ENCODE measurements around the gene EARS2.
"Not testable (repeated sequence)": the region's sequence is repeated elsewhere in the genome, so short reads cannot be mapped to it uniquely, and the experiment has no call there.

DNA sequence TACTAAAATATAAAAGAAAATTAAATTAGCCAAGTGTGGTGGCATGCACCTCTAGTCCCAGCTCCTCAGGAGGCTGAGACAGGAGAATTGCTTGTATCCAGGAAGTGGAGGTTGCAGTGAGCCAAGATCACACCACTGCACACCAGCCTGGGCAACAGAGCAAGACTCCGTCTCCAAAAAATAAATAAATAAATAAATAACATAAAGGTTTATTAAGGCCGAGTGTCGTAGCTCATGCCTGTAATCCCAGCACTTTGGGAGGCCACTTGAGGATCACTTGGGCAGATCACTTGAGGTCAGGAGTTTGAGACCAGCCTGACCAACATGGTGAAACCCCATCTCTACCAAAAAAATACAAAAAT lies 16.4 kb downstream of the EARS2 start:
- TF ChIP-seq ZNF274 (IDR thresholded peaks at IDR 0.05; ENCODE audit: low read depth, low read length); YY1 (IDR thresholded peaks at IDR 0.05; ENCODE audit: insufficient read depth, insufficient read length): not testable (repeated sequence)
